HPDE6-E6E7 (cell line): ENCODE measurements around the gene LAMC3.
"Not testable (repeated sequence)": the region's sequence is repeated elsewhere in the genome, so short reads cannot be mapped to it uniquely, and the experiment has no call there.

Source experiments
- DNase-seq: peaks from one replicate; pipeline ENCODE4 v3.0.0; 2011; ENCODE audit warnings: missing footprints; ENCODE audit errors: extremely low spot score

Gene LAMC3

DNA sequence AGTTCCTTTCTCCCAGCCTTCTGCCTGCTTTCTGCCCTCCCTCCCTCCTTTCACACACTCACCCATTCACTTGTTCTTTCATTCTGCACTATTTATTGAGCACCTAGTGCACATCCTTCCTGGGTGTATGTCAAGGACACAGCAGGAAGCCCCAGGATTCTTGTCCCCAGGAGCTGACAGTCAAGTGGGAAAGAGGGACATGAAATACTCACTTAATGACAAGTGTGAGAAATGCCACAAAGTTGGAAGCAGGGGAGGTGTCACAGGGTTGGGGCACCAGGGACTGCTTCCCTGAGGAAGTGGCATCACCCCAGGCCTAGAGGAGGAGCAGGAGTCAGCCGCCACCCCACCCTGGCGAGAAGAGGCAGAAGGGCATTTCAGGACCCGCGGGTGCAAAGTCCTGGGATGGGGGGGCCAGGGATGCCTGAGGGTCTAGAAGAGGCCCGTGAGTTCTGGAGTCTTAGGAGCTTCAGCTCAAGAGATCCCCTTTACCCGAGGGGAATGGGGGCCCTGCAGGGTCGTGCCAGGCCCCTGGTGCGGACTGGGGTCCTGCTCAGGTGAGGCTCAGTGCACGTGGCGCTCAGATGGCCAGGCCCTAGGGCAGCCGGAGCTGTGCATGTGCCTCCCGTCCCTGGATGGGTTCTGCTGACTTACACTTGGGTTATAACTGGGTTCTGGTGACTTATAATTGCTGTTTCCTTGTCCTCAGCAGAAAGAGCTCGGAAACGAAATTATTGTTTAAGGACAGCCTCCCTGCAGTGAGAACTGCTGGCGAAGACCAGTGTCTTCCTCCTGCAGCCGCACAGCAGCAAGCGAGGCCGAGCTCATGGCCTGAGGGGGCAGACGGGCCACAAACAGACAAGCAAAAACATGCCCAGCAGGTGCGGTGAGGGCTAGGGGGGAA, 16.9 kb upstream of the LAMC3 start:
- no peak for DNase-seq

GRCh38 chr9:130992682-130993032, 16.3 kb upstream of the LAMC3 start:
- no peak for DNase-seq

DNA sequence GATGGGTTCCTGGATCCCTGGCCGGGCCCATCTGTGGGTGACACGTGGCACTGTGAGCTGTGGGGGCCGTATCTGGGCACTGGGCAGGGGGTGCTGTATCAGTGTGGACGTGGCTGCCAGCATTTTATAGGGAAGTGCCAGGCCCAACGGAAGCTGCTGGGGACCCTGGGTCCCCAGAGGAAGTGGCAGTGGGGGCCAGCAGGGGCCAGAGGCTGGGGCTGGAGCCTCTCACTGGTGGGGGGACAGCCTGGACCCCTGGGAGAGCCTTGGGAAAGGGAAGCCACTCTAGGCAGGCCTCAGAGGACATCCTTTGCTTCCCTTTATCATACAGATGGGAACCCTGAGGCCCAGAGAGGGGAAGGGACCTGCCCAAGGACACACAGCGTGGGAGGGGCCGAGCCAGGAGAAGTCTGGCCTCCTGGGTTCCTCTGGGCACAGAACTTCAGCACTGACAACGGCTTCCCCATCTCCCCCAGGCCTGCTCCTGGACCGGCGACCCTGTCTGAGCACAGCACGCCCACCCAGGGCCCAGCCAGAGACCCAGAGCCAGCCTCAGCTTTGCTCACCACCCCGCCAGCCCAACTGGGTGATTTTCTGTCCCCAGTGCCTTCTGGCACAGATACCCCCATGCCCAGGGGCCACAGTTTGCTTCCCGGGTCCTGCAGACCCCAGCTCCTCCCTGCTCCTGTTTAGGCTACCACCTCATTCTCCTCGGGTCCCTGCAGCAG, 15.5 kb upstream of the LAMC3 start:
- DNase-seq, result no peak

- no peak for DNase-seq
Measured at GRCh38 chr9:130994135-130995085, 14.6 kb upstream of the LAMC3 start.

GRCh38 chr9:130995086-130996011, 13.6 kb upstream of the LAMC3 start:
- DNase-seq, result no peak

DNA sequence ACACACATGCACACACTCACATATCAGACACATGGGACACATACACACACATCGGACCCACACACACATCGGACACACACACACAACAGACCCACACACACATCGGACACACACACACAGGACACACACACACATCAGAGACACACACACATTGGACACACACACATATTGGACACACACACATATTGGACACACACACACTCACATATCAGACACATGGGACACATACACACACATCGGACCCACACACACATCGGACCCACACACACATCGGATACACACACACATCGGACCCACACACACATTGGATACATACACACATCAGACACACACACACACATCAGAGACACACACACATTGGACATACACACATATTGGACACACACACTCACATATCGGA, 12.8 kb upstream of the LAMC3 start:
- no peak for DNase-seq

DNA sequence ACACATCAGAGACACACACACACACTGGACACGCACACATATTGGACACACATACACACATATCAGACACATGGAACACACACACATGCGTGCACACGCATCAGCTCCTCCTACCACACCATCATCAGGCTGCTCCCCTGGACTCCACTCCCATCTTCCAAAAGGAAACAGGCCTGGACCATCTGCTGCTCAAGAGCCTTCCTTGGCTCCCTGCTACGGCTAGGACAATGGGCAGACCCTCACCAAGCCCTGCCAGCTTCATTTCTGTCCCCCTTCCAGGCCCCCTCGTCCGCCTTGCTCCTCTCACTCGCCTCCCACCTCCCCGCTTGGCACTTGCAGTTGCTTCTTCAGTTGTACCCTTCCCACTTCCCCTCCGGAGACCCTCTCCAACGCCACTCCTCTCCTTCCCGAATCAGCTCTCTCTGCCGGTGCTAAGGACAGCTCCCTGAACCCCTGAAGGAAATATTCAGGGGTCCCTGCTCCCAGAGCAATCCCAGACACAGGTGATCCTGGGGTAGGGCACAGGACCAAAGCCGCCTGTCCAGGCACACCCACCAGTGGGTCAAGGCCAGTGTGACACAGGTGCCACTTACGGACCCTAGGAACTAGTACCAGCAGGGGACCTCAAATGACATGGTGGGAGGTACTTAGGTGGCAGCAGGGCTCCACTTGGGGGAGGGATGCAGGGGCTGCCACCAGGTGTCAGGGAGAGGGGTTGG, 12.1 kb upstream of the LAMC3 start:
- DNase-seq, result no peak

DNA sequence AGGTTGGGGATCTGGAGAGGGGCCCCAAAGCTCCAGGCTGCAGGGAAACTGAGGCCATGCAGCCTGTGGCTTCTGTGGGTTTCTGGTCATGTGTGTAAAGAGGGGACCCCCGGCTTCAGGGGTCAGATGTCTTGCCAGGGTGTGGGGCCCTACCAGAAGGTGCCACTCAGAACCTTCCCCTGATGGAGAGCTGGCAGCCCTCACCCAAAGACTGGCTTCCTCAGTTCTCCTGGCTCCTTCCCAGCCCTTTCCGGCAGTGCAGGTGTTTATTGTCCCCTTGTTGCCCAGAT, 11.6 kb upstream of the LAMC3 start:
- no peak for DNase-seq

- peak; percentile 84 for DNase-seq
Measured at GRCh38 chr9:130997925-130998596, 10.9 kb upstream of the LAMC3 start.

DNA sequence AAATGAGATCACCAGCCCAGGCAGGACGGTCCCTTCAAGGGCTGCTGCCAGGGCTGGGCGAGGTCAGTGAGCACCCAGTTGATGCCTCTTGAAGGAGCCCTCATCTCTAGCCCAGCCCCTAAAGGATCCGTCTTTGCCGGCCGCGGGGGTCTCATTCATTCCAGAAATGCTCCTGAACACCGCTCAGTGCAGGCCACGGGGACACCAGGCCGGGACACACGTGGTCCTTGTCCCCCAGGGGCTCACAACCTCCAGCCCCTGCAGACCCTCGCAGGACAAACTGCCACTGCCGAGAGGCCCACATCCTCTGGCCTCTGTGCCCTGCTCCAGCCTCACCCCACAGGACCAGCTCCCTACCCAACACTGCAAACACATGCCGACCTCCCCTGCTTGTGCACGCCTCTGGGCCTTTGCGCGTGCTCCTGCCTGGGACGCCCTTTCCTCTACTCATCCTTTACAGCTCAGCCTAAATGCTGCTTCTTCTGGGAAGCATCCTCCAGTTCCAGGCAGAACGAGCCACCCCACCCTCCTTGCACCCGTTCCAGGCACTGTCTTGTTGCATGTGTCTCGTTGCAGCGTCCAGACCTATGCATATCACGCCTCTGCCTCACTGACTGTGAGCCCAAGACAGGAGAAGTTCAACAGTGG, 10.3 kb upstream of the LAMC3 start:
- no peak for DNase-seq

- no peak for DNase-seq
Measured at GRCh38 chr9:130999245-130999623, 9.7 kb upstream of the LAMC3 start.

DNA sequence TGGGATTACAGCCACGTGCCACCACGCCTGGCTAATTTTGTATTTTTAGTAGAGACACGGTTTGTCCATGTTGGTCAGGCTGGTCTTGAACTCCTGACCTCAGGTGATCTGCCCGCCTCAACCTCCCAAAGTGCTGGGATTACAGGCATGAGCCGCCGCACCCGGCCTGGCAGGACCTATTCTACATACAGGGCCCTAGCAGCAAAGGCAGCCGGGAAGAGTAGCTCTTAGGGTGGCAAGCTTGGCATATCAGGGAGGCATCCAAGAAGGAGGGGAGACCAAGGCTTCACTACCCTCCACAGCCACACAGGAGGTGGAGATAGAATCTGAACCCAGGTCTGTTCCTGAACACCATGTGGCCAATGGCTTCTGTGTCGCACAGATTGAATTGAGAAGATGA, 8.4 kb upstream of the LAMC3 start:
- DNase-seq, result not testable (repeated sequence)

DNA sequence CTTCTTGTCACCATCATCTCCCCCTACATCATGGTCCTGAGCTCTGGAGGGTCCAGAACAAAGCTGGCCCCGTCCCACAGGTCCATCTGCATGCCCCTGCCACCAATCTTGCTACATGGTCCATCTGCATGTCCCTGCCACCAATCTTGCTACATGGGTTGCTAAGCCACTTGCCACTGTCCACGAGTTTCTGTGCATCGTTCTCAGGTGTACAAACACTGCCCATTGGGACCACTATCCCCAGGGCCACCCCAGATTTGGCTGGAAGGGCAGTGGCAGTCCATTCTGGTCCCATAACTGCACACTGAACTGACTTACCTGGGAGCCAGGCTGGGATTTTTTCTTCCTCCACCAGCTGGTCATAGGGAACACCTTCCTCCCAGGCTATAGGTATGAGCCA, 8.0 kb upstream of the LAMC3 start:
- DNase-seq, result no peak

- DNase-seq, result no peak
Measured at GRCh38 chr9:131001990-131002389, 7.0 kb upstream of the LAMC3 start.

DNA sequence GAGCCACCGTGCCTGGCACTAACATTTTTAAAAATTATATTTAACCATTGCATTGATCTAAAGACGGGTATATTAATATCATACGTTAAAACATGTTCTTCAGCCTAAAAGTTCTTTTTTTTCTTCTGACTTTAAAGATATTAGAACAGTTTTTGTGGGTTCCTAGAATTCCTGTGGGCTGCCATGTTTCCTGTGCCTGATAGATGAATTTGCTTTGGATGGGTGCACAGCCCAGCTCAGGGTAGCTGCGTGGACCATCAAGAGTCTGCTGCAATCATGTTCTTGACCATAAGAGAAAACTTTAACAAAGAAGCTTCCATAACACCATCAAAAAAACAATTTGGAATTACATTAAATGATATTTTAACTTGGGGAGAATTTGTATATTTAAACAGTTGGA, 2.4 kb upstream of the LAMC3 start:
- DNase-seq, result no peak

DNA sequence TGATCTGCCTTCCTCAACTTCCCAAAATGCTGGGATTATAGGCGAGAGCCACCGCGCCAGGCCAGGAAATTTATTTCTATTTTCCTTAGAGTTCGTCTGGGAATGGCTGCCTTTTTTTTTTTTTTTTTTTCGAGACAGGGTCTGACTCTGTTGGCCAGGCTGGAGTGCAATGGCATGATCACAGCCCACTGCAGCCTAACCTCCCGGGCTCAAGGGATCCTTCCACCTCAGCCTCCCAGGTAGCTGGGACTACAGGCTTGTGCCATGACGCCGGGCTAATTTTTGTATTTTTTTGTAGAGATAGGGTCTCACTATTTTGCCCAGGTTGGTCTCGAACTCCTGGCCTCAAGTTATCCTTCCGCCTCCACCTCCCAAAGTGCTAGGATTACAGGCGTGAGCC, 888 bp upstream of the LAMC3 start:
- no peak for DNase-seq

GRCh38 chr9:131008563-131008908, 438 bp upstream of the LAMC3 start:
- DNase-seq, result no peak

- no peak for DNase-seq
Measured at GRCh38 chr9:131010482-131011273, 1.7 kb downstream of the LAMC3 start.
